NK-92 treated with Interleukin-12 subunit alpha and Interleukin-12 subunit beta, amount 100 ng/mL, for 24 hours (cell line): ENCODE data around the gene WDR27.

Source experiments
- DNase-seq: peaks from one replicate; lab custom pipeline; 2025; lab: John Stamatoyannopoulos, UW

Gene WDR27

GRCh38 chr6:169701954-169702839 lies at the start of gene WDR27, which contains the start of gene C6orf120:
Gene WDR27, minus strand, starts transcription at chr6:169702029. Its CDS starts 13,024 bp downstream, at chr6:169689005.
Gene C6orf120, plus strand, starts transcription at chr6:169702126. Its CDS starts 334 bp downstream, at chr6:169702460.
- peak; percentile 93 for DNase-seq

- no peak for DNase-seq
These were observed 44.7 kb upstream of the WDR27 start for GRCh38 chr6:169746556-169746955.

GRCh38 chr6:169745405-169745804 lies 43.6 kb upstream of the WDR27 start:
- DNase-seq = no peak

- DNase-seq = no peak
These were observed 39.5 kb upstream of the WDR27 start for GRCh38 chr6:169741344-169741743.

GRCh38 chr6:169738976-169739529 lies 37.2 kb upstream of the WDR27 start:
- no peak for DNase-seq

- DNase-seq = no peak
These were observed 36.6 kb upstream of the WDR27 start for GRCh38 chr6:169738204-169738975.

GRCh38 chr6:169729961-169730360 lies 28.1 kb upstream of the WDR27 start:
- DNase-seq = no peak

- no peak for DNase-seq
These were observed 25.1 kb upstream of the WDR27 start for GRCh38 chr6:169726963-169727362.

- DNase-seq = no peak
These were observed 24.2 kb upstream of the WDR27 start for GRCh38 chr6:169726049-169726400.

GRCh38 chr6:169725125-169726048 lies 23.6 kb upstream of the WDR27 start:
- no peak for DNase-seq

- peak; percentile 56 for DNase-seq
These were observed 22.8 kb upstream of the WDR27 start, which contains the start of gene PHF10 for GRCh38 chr6:169724494-169725124. Gene PHF10, minus strand, starts transcription at chr6:169724500. Its CDS starts 569 bp downstream, at chr6:169723931.

- peak; percentile 55 for DNase-seq
These were observed 22.2 kb upstream of the WDR27 start for GRCh38 chr6:169723991-169724493.

GRCh38 chr6:169723200-169723909 lies 21.5 kb upstream of the WDR27 start:
- peak; percentile 61 for DNase-seq

- DNase-seq = no peak
These were observed 20.8 kb upstream of the WDR27 start for GRCh38 chr6:169722362-169723199.

GRCh38 chr6:169720207-169720855 lies 18.5 kb upstream of the WDR27 start:
- no peak for DNase-seq

GRCh38 chr6:169719117-169719516 lies 17.3 kb upstream of the WDR27 start:
- no peak for DNase-seq

- no peak for DNase-seq
These were observed 12.8 kb upstream of the WDR27 start for GRCh38 chr6:169714595-169714994.

GRCh38 chr6:169714178-169714577 lies 12.3 kb upstream of the WDR27 start:
- no peak for DNase-seq

GRCh38 chr6:169710009-169710408 lies 8.2 kb upstream of the WDR27 start:
- DNase-seq = no peak
